HG03460 (cell line): ENCODE results near the gene MDM1.

Source experiments
- ATAC-seq: cut with Tn5 transposase; IDR thresholded peaks from one replicate; pipeline ENCODE4 v1.9.1; 2021; ENCODE audit not compliant: unreplicated experiment

Gene MDM1

GRCh38 chr12:68324531-68324930 is 7.6 kb downstream of the MDM1 start:
- no peak for ATAC-seq

GRCh38 chr12:68321140-68321539 is 11.0 kb downstream of the MDM1 start:
- no peak for ATAC-seq

GRCh38 chr12:68319988-68320623 is 12.1 kb downstream of the MDM1 start:
- ATAC-seq, result no peak

GRCh38 chr12:68317047-68317667 is 15.0 kb downstream of the MDM1 start:
- ATAC-seq, result no peak

- no peak for ATAC-seq
Observed at GRCh38 chr12:68310370-68310769, 21.8 kb downstream of the MDM1 start.

- no peak for ATAC-seq
Observed at GRCh38 chr12:68306564-68306963, 25.6 kb downstream of the MDM1 start.

GRCh38 chr12:68305278-68305677 is 26.9 kb downstream of the MDM1 start:
- no peak for ATAC-seq

- no peak for ATAC-seq
Observed at GRCh38 chr12:68304626-68305025, 27.5 kb downstream of the MDM1 start.

GRCh38 chr12:68303850-68304249 is 28.3 kb downstream of the MDM1 start:
- no peak for ATAC-seq

- ATAC-seq, result no peak
Observed at GRCh38 chr12:68297929-68298328, 34.2 kb downstream of the MDM1 start.

- ATAC-seq, result no peak
Observed at GRCh38 chr12:68294251-68294650, 37.9 kb downstream of the MDM1 start.

- no peak for ATAC-seq
Observed at GRCh38 chr12:68293347-68293746, 38.8 kb downstream of the MDM1 start.

- ATAC-seq, result no peak
Observed at GRCh38 chr12:68292151-68292943, 39.8 kb downstream of the MDM1 start.

GRCh38 chr12:68291396-68292036 is 40.6 kb downstream of the MDM1 start:
- ATAC-seq, result no peak

- peak; percentile 67 for ATAC-seq
Observed at GRCh38 chr12:68290126-68290525, 42.0 kb downstream of the MDM1 start.

- ATAC-seq, result no peak
Observed at GRCh38 chr12:68287106-68287505, 45.1 kb downstream of the MDM1 start.

- no peak for ATAC-seq
Observed at GRCh38 chr12:68286396-68286795, 45.8 kb downstream of the MDM1 start.

- no peak for ATAC-seq
Observed at GRCh38 chr12:68285541-68285940, 46.6 kb downstream of the MDM1 start.

- ATAC-seq, result no peak
Observed at GRCh38 chr12:68281322-68282077, 50.7 kb downstream of the MDM1 start.

GRCh38 chr12:68280240-68280639 is 51.9 kb downstream of the MDM1 start:
- ATAC-seq, result no peak
